Natural killer cell (primary cell): Measurements from ENCODE around the gene TINAGL1. TPM values are rescaled to one million over a fixed set of nuclear protein-coding genes. Genes with fewer than 3 reads are reported as not detected.

ENCODE experiments used
- ATAC-seq, 3 donors: fragments of 150-1000 bp in 2 of 3; fragments of 200-7000 bp in 1 of 3; cut with Tn5 transposase; 1 replicate in 1 of 3; 2 replicates in 2 of 3; pipeline ENCODE4 v1.10.0; 2021; ENCODE audit warnings: mild to moderate bottlenecking in 2 of 3, moderate library complexity in 2 of 3
- DNase-seq, 2 donors: peaks; one replicate each; pipeline versions ENCODE4 v3.0.0 to v3.0.0-alpha.2; 2013 to 2021; ENCODE audit warnings: mixed read lengths in 1 of 2
- H3K27ac ChIP-seq: one replicate; pipeline ENCODE4 v1.5.1; 2013; ENCODE audit warnings: mild to moderate bottlenecking, low read length
- H3K27me3 ChIP-seq: one replicate; pipeline ENCODE4 v1.6.1; 2013; ENCODE audit warnings: low read length; ENCODE audit not compliant: control insufficient read depth, insufficient read depth
- H3K36me3 ChIP-seq: one replicate; pipeline ENCODE4 v1.6.1; 2013; ENCODE audit warnings: low read length; ENCODE audit not compliant: control insufficient read depth, insufficient read depth
- H3K4me1 ChIP-seq: one replicate; pipeline ENCODE4 v1.6.1; 2013; ENCODE audit warnings: low read length; ENCODE audit not compliant: control insufficient read depth, insufficient read depth
- H3K4me3 ChIP-seq: one replicate; pipeline ENCODE4 v1.5.1; 2013; ENCODE audit warnings: low read length
- H3K9me3 ChIP-seq: one replicate; pipeline ENCODE4 v1.6.1; 2013; ENCODE audit warnings: low read length; ENCODE audit not compliant: control insufficient read depth, insufficient read depth
- H3K27ac Mint-ChIP-seq, 2 donors: one replicate each; pipeline ENCODE4 v1.8.0; 2022; ENCODE audit warnings: mild to moderate bottlenecking in 2 of 2, mixed read lengths in 2 of 2, moderate library complexity in 1 of 2
- H3K27me3 Mint-ChIP-seq, 2 donors: one replicate each; pipeline ENCODE4 v1.8.0; 2022; ENCODE audit warnings: low read depth in 2 of 2, mixed read lengths in 2 of 2
- H3K36me3 Mint-ChIP-seq: one replicate; pipeline ENCODE4 v1.8.0; 2022; ENCODE audit warnings: mixed read lengths
- H3K4me1 Mint-ChIP-seq, 2 donors: one replicate each; pipeline ENCODE4 v1.8.0; 2022; ENCODE audit warnings: mixed read lengths in 2 of 2
- H3K4me3 Mint-ChIP-seq: one replicate; pipeline ENCODE4 v1.8.0; 2022; ENCODE audit warnings: mild to moderate bottlenecking, moderate library complexity, mixed read lengths
- H3K9me3 Mint-ChIP-seq, 2 donors: one replicate each; pipeline ENCODE4 v1.8.0; 2022; ENCODE audit warnings: mixed read lengths in 2 of 2
- CTCF ChIP-seq: fragments of 200-600 bp; IDR thresholded peaks from one replicate; pipeline ENCODE4 v1.8.0; 2022; ENCODE audit warnings: antibody characterized with exemption
- WGBS: methylation state at CpG from one replicate; pipeline ENCODE4 v1.1.7; 2013; ENCODE audit warnings: missing lambda C conversion rate; ENCODE audit not compliant: insufficient coverage; 5-methylcytosine and 5-hydroxymethylcytosine counted together
- intact Hi-C: fragments of 100-400 bp; cut with micrococcal nuclease; formaldehyde crosslinking; loops from one replicate; pipeline ENCODE4 v1.14.2; 2022
- total RNA-seq, 4 donors: library from RNA; stranded (reverse); fragments of 120-200 nt in 1 of 4; gene quantifications; one replicate each; pipeline versions ENCODE4 v1.2.3 to v1.2.4, GENCODE V29; 2013 to 2022

TINAGL1 gene
- total RNA-seq, 3 donors from 2014 or later (not counting 1 experiment from before 2014, with no cell fraction given), result not detected

DNA sequence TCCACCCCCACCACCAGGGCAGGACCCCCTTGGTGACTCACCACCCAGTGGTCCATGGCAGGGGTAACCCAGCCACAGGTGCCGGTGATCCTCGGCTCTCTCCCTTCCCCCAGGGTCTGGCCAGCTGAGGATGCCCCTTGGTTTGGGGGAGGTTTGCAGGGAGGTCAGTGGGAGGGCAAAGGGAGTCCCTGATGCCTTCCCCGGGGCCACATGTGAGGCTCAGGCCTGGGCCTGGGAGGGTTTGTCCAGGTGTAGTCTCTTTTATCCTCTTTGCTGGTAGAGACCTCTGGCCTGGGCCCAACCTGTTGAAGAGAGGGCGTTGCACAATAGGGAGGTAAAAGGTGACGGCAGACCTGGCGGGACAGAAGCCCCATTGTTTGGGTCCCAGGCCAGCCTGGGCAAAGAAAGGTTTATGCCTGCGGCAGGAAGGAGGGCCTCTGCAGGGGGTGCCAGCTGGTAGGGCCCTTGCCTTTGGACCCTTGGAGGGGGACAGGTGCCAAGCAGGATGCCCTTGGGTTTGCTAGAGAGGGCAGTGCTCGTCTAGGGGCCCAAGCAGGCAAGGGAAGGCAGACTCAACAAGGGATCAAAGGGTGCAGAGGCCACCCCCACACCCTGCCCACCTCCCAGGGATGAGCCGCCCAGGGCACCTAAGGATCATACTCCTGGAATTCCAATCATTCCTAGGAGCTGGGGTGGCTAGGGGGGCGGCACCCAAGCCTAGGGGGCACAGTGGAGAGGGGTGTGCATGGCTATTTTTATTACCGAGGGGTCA, 760 bp upstream of the TINAGL1 start:
- no peak for DNase-seq
- H3K4me1 Mint-ChIP-seq, result peaks cover 0 to 7% of the 10 kb centered on the region in 2 donors

DNA sequence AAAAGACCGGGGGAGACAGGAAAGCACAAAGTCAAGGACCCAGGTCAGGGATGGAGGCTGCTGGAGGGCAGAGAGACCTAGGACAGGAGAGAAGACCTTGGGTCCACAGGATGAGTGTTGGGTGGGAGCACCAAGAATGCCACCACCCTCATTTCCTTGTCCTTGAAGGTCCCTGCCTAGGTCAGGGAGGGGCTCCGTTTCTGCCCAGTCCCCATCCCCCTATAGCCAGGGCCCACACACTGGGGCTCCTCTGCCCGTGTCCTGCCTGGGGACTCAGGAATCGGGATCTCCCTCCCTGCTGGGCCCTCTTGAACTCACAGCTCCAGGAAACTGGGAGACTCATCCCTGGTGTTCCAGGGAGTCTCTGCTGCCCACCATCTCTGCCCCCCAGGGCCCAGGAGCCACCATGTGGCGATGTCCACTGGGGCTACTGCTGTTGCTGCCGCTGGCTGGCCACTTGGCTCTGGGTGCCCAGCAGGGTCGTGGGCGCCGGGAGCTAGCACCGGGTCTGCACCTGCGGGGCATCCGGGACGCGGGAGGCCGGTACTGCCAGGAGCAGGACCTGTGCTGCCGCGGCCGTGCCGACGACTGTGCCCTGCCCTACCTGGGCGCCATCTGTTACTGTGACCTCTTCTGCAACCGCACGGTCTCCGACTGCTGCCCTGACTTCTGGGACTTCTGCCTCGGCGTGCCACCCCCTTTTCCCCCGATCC, 584 bp downstream of the TINAGL1 start:
- H3K9me3 Mint-ChIP-seq, result no peaks in the 10 kb centered on the region
- H3K27ac Mint-ChIP-seq, result no peak overlapping the region
- DNase-seq, result no peak
- intact Hi-C loops, result no loop called here
- H3K27me3 ChIP-seq, result peaks cover 3% of the 10 kb centered on the region
- H3K27ac ChIP-seq, result no peak overlapping the region
- TF ChIP-seq CTCF, result no peak
- H3K36me3 ChIP-seq, result no peaks in the 10 kb centered on the region
- 83% methylated on average over 27 of the region's 27 CpGs for WGBS
- H3K4me3 Mint-ChIP-seq, result no peak overlapping the region
- no peaks in the 10 kb centered on the region for H3K36me3 Mint-ChIP-seq
- no peaks in the 10 kb centered on the region for H3K9me3 ChIP-seq
- peaks cover 0 to 7% of the 10 kb centered on the region in 2 donors for H3K4me1 Mint-ChIP-seq
- H3K4me1 ChIP-seq, result peaks cover 6% of the 10 kb centered on the region
- peak in 1 of 3 donors; percentile 33 for ATAC-seq
- no peak overlapping the region for H3K4me3 ChIP-seq
- peaks cover 7 to 23% of the 10 kb centered on the region in 2 donors for H3K27me3 Mint-ChIP-seq

More for the DNA sequence above, 760 bp upstream of the TINAGL1 start:
- Mint-ChIP-seq H3K9me3 (no peaks in the 10 kb centered on the region), H3K27ac (no peak overlapping the region), H3K4me3 (no peak overlapping the region), H3K27me3 (peaks cover 19 to 29% of the 10 kb centered on the region in 2 donors), H3K36me3 (no peaks in the 10 kb centered on the region)
- Histone ChIP-seq H3K4me3 (no peak overlapping the region), H3K9me3 (no peaks in the 10 kb centered on the region), H3K36me3 (no peaks in the 10 kb centered on the region), H3K27ac (no peak overlapping the region), H3K27me3 (peaks cover 3% of the 10 kb centered on the region), H3K4me1 (peaks cover 6% of the 10 kb centered on the region)
- ATAC-seq, result no peak
- TF ChIP-seq CTCF, result no peak
- 79% methylated on average over 9 of the region's 11 CpGs for WGBS
- intact Hi-C loops, result no loop called here

DNA sequence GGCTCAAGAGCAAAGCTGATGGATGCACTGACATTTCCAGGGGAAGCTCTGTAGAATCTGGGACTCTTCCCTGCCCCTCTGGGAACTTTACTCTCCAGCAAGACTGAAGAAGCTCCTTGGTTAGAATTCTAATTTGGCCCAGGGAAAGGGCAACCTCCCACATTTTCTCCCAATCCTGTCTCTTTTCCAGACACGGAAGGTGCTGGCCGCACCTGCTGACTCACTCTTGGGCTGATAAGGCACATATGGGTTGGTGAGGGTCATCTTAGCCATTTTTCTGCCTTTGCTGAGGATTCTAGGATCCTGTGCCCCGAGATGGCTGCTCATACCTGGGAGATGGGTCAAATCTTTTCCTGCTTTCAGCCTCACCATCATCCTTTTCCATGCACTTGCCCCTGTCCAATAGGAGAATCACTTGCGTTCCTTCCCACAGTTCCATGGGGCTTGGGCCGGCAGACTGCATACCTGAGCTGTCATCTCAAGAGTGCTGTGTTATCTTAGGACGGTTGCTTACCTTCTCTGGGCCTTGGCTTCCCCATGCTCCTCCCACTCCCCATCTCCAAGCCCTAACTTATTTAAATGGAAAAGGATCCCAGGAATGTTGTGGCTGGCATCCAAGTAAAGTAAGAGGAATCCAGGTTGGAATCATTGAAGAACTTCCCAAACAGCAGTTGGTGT, 1.3 kb downstream of the TINAGL1 start:
- H3K4me3 Mint-ChIP-seq, result no peak overlapping the region
- Histone ChIP-seq H3K4me1 (peaks cover 6% of the 10 kb centered on the region), H3K36me3 (no peaks in the 10 kb centered on the region), H3K9me3 (no peaks in the 10 kb centered on the region), H3K27me3 (peaks cover 3% of the 10 kb centered on the region), H3K27ac (no peak overlapping the region), H3K4me3 (no peak overlapping the region)
- no peak overlapping the region for H3K27ac Mint-ChIP-seq
- H3K36me3 Mint-ChIP-seq, result no peaks in the 10 kb centered on the region
- peaks cover 7 to 25% of the 10 kb centered on the region in 2 donors for H3K27me3 Mint-ChIP-seq
- DNase-seq, result no peak
- H3K4me1 Mint-ChIP-seq, result peaks cover 0 to 7% of the 10 kb centered on the region in 2 donors
- no peak for TF ChIP-seq CTCF
- WGBS, result 88% methylated on average over 6 of the region's 6 CpGs
- no peak for ATAC-seq
- H3K9me3 Mint-ChIP-seq, result no peaks in the 10 kb centered on the region
- intact Hi-C loops, result no loop called here
